Transverse colon (tissue), 4 donors: Measurements from ENCODE around the gene CBY2. TPM values are rescaled to one million over a fixed set of nuclear protein-coding genes. Genes with fewer than 3 reads are reported as not detected.
A peak's percentile ranks its signal among the peaks of the same experiment; 100 is the strongest.

Source experiments
- DNase-seq: peaks from one replicate; pipeline ENCODE4 v3.0.0-alpha.2; 2019
- H3K27ac ChIP-seq, 4 donors: fragments of 200-600 bp; sonication (generic); 2 replicates each; pipeline ENCODE4 v1.5.1; 2016 to 2018; ENCODE audit warnings: inconsistent platforms in 4 of 4
- H3K27me3 ChIP-seq: fragments of 200-600 bp; sonication (generic); 2 replicates; pipeline ENCODE4 v1.5.1; 2017; ENCODE audit warnings: inconsistent platforms
- H3K36me3 ChIP-seq, 4 donors: fragments of 200-600 bp; sonication (generic); 2 replicates each; pipeline ENCODE4 v1.5.1; 2017 to 2019; ENCODE audit warnings: inconsistent platforms in 4 of 4
- H3K4me1 ChIP-seq, 4 donors: fragments of 200-600 bp; sonication (generic); 2 replicates each; pipeline ENCODE4 v1.5.1; 2017 to 2020; ENCODE audit warnings: inconsistent platforms in 4 of 4
- H3K4me3 ChIP-seq, 4 donors: fragments of 200-600 bp; sonication (generic); 1 replicate in 1 of 4; 2 replicates in 3 of 4; pipeline versions ENCODE4 v1.5.1 to v1.6.1; 2017 to 2019; ENCODE audit warnings: inconsistent platforms in 4 of 4
- H3K9me3 ChIP-seq, 2 donors: fragments of 200-600 bp; sonication (generic); 2 replicates each; pipeline ENCODE4 v1.5.1; 2017 to 2019; ENCODE audit warnings: inconsistent platforms in 2 of 2
- CTCF ChIP-seq, 5 experiments: fragments of 200-600 bp in 3 of 5; fragments of 450-650 bp in 2 of 5; sonication (generic) in 3 of 5; IDR thresholded peaks; 1 replicate in 2 of 5; 2 replicates in 3 of 5; pipeline ENCODE4 v1.5.1; 2016 to 2017; ENCODE audit warnings: antibody characterized with exemption in 5 of 5, inconsistent platforms in 3 of 5, mild to moderate bottlenecking in 2 of 5, moderate library complexity in 1 of 5
- EP300 ChIP-seq: sonication (generic); formaldehyde crosslinking; IDR thresholded peaks from one replicate; pipeline ENCODE4 v1.6.1; 2017; ENCODE audit warnings: antibody characterized with exemption, low read depth
- POLR2A ChIP-seq: fragments of 450-650 bp; IDR thresholded peaks from one replicate; pipeline ENCODE4 v1.6.1; 2016; ENCODE audit warnings: antibody characterized with exemption, mild to moderate bottlenecking, moderate library complexity
- POLR2AphosphoS5 ChIP-seq, 3 donors: sonication (generic); formaldehyde crosslinking; IDR thresholded peaks; one replicate each; pipeline ENCODE4 v1.6.1; 2016; ENCODE audit warnings: antibody characterized with exemption in 3 of 3
- WGBS, 2 donors: methylation state at CpG; one replicate each; pipeline ENCODE4 v1.1.5; 2018; ENCODE audit warnings: low coverage in 1 of 2; 5-methylcytosine and 5-hydroxymethylcytosine counted together
- in situ Hi-C, 4 donors: fragments of 200-750 bp; cut with MboI; loops; one replicate each; pipeline versions ENCODE4 v1.15.0 to v1.15.1; 2017; ENCODE audit warnings: low sequenced_read_pairs in 3 of 4, low pct_ligation_motif_present in 1 of 4, low pct_unique_long_range_greater_than_20kb in 1 of 4
- intact Hi-C: fragments of 100-400 bp; cut with DNase I; formaldehyde crosslinking; loops from one replicate; pipeline ENCODE4 v1.15.1; 2023; ENCODE audit warnings: low total_unique reads
- total RNA-seq, 4 donors: library from RNA; depleted of rRNA; stranded (reverse); fragments of >200 nt; gene quantifications; one replicate each; pipeline ENCODE4 v1.1.0, GENCODE V29; 2016

The CBY2 gene
- total RNA-seq, 4 donors from 2014 or later = not detected

DNA sequence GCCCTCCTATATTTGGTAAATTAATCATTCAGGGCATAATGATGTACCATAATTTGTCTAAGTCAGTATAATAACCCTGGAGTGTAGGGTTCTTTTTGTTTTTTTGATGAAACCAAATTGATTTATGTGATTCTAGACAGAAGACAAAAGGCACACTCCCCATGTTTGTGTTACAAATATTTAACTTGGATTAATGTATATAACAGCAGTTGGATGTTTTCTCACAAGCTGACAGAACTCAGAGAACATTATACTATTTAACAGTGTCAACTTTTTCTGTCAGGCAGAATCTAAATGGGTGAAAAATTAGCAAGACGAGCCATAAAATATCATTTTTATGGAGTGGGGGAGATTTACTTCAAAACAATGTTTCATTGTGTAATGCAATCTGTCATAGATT is 15.2 kb downstream of the CBY2 start:
- H3K27ac ChIP-seq = no peak overlapping the region
- H3K4me1 ChIP-seq = no peaks in the 10 kb centered on the region
- in situ Hi-C loops (no loop called here), intact Hi-C loops (no loop called here)
- no peak for TF ChIP-seq POLR2A
- no peak for TF ChIP-seq POLR2AphosphoS5 (IDR thresholded peaks at IDR 0.05)
- no peak for TF ChIP-seq CTCF (IDR thresholded peaks at IDR 0.05)
- TF ChIP-seq EP300 = no peak
- no peaks in the 10 kb centered on the region for H3K27me3 ChIP-seq
- DNase-seq = no peak
- no peaks in the 10 kb centered on the region for H3K36me3 ChIP-seq
- 49 to 54% methylated on average over 1 of the region's 1 CpG for WGBS, 2 donors
- no peaks in the 10 kb centered on the region for H3K9me3 ChIP-seq
- no peak overlapping the region for H3K4me3 ChIP-seq

GRCh38 chr13:45718063-45718462 is 15.9 kb downstream of the CBY2 start:
- TF ChIP-seq CTCF (IDR thresholded peaks at IDR 0.05) (peak in 3 of 5 experiments; percentile 9 to 28 (median 25)), POLR2AphosphoS5 (IDR thresholded peaks at IDR 0.05) (no peak)
- no peaks in the 10 kb centered on the region for H3K27me3 ChIP-seq
- H3K4me1 ChIP-seq = no peaks in the 10 kb centered on the region
- intact Hi-C loops (no loop called here), in situ Hi-C loops (no loop called here)
- no peaks in the 10 kb centered on the region for H3K36me3 ChIP-seq
- no peak for DNase-seq
- no peak overlapping the region for H3K27ac ChIP-seq
- no peak overlapping the region for H3K4me3 ChIP-seq
- H3K9me3 ChIP-seq = no peaks in the 10 kb centered on the region
- 63 to 64% methylated on average over 5 of the region's 5 CpGs for WGBS, 2 donors

- 50% methylated on average over 1 of the region's 1 CpG; no CpG with 5 or more reads in 1 of the 2 donors for WGBS, 2 donors
Measured at GRCh38 chr13:45718992-45719391, 16.9 kb downstream of the CBY2 start.

GRCh38 chr13:45721203-45721731 is 19.1 kb downstream of the CBY2 start:
- no peaks in the 10 kb centered on the region for H3K9me3 ChIP-seq
- in situ Hi-C loops = no loop called here
- H3K36me3 ChIP-seq = no peaks in the 10 kb centered on the region
- no peaks in the 10 kb centered on the region for H3K27me3 ChIP-seq
- WGBS, 2 donors = 71 to 79% methylated on average over 2 to 5 of the region's 5 CpGs
- H3K4me3 ChIP-seq = no peak overlapping the region
- intact Hi-C loops = no loop called here
- DNase-seq = no peak
- no peak for TF ChIP-seq EP300
- no peak for TF ChIP-seq CTCF (IDR thresholded peaks at IDR 0.05)
- no peak for TF ChIP-seq POLR2A
- no peak for TF ChIP-seq POLR2AphosphoS5 (IDR thresholded peaks at IDR 0.05)
- no peaks in the 10 kb centered on the region for H3K4me1 ChIP-seq
- H3K27ac ChIP-seq = no peak overlapping the region

More at GRCh38 chr13:45718992-45719391, 16.9 kb downstream of the CBY2 start:
- Histone ChIP-seq H3K27ac (no peak overlapping the region), H3K27me3 (no peaks in the 10 kb centered on the region), H3K9me3 (no peaks in the 10 kb centered on the region), H3K36me3 (no peaks in the 10 kb centered on the region), H3K4me1 (no peaks in the 10 kb centered on the region), H3K4me3 (no peak overlapping the region)
- TF ChIP-seq EP300 = no peak
- TF ChIP-seq CTCF (IDR thresholded peaks at IDR 0.05) = no peak
- no peak for TF ChIP-seq POLR2AphosphoS5 (IDR thresholded peaks at IDR 0.05)
- no peak for TF ChIP-seq POLR2A
- DNase-seq = no peak
- in situ Hi-C loops (no loop called here), intact Hi-C loops (no loop called here)
